ENCODE data around the gene PLEKHA8.

Gene PLEKHA8

GRCh38 chr7:30146127-30146612 lies 118.0 kb downstream of the PLEKHA8 start:
- no peak for DNase-seq (ENCODE audit: low read depth)

- no peak for DNase-seq (ENCODE audit: low read depth)
Observed at GRCh38 chr7:30147223-30147622, 119.0 kb downstream of the PLEKHA8 start.

- DNase-seq (ENCODE audit: low read depth): no peak
Observed at GRCh38 chr7:30147785-30148184, 119.6 kb downstream of the PLEKHA8 start.

GRCh38 chr7:30148426-30148825 lies 120.2 kb downstream of the PLEKHA8 start:
- DNase-seq (ENCODE audit: low read depth): no peak

- DNase-seq (ENCODE audit: low read depth): no peak
Observed at GRCh38 chr7:30148951-30149459, 120.8 kb downstream of the PLEKHA8 start.

- DNase-seq (ENCODE audit: low read depth): no peak
Observed at GRCh38 chr7:30149640-30150272, 121.5 kb downstream of the PLEKHA8 start.

- no peak for DNase-seq (ENCODE audit: low read depth)
Observed at GRCh38 chr7:30150711-30151110, 122.5 kb downstream of the PLEKHA8 start.

- DNase-seq (ENCODE audit: low read depth): no peak
Observed at GRCh38 chr7:30154111-30154587, 125.9 kb downstream of the PLEKHA8 start.

GRCh38 chr7:30155481-30155880 lies 127.3 kb downstream of the PLEKHA8 start:
- DNase-seq (ENCODE audit: low read depth): no peak

- no peak for DNase-seq (ENCODE audit: low read depth)
Observed at GRCh38 chr7:30157204-30157603, 129.0 kb downstream of the PLEKHA8 start.

GRCh38 chr7:30159163-30159562 lies 131.0 kb downstream of the PLEKHA8 start:
- no peak for DNase-seq (ENCODE audit: low read depth)

GRCh38 chr7:30159698-30160143 lies 131.5 kb downstream of the PLEKHA8 start:
- peak; percentile 50 for DNase-seq (ENCODE audit: low read depth)

- DNase-seq (ENCODE audit: low read depth): no peak
Observed at GRCh38 chr7:30160329-30160728, 132.1 kb downstream of the PLEKHA8 start.

GRCh38 chr7:30162133-30162532 lies 133.9 kb downstream of the PLEKHA8 start:
- DNase-seq (ENCODE audit: low read depth): no peak

GRCh38 chr7:30162622-30163124 lies 134.5 kb downstream of the PLEKHA8 start:
- peak; percentile 78 for DNase-seq (ENCODE audit: low read depth)

GRCh38 chr7:30163231-30163894 lies 135.2 kb downstream of the PLEKHA8 start:
- DNase-seq (ENCODE audit: low read depth): no peak

GRCh38 chr7:30164567-30164966 lies 136.4 kb downstream of the PLEKHA8 start:
- DNase-seq (ENCODE audit: low read depth): peak; percentile 73

- no peak for DNase-seq (ENCODE audit: low read depth)
Observed at GRCh38 chr7:30165590-30165989, 137.4 kb downstream of the PLEKHA8 start.

- DNase-seq (ENCODE audit: low read depth): no peak
Observed at GRCh38 chr7:30166155-30166840, 138.1 kb downstream of the PLEKHA8 start.

- DNase-seq (ENCODE audit: low read depth): no peak
Observed at GRCh38 chr7:30166841-30167235, 138.6 kb downstream of the PLEKHA8 start.

GRCh38 chr7:30167901-30168300 lies 139.7 kb downstream of the PLEKHA8 start:
- DNase-seq (ENCODE audit: low read depth): no peak

- peak; percentile 98 for DNase-seq (ENCODE audit: low read depth)
Observed at GRCh38 chr7:30168835-30169573, 140.8 kb downstream of the PLEKHA8 start.
